K562 (cell line): ENCODE data around the gene FETUB. TPM values are rescaled to one million over a fixed set of nuclear protein-coding genes. Genes with fewer than 3 reads are reported as not detected.

Experiments used
- MGA ChIP-seq: fragments of 450-650 bp; IDR thresholded peaks from 2 replicates; pipeline ENCODE4 v1.6.1; 2016; ENCODE audit warnings: mild to moderate bottlenecking, moderate library complexity
- polyA plus RNA-seq, 8 experiments: library from polyadenylated mRNA; depleted of rRNA in 4 of 8; stranded (reverse) in 5 of 8; unstranded in 3 of 8; fragments of >200 nt; fragmentation: Nextera tagmentation in 2 of 8; fragmentation: Illumina TruSeq in 1 of 8; extraction: Ambion mirVana in 2 of 8; extraction: Trizol in 1 of 8; gene quantifications; 2 replicates each; pipeline versions ENCODE4 v1.2.1 to v1.2.3, GENCODE V29; 2011 to 2014; ENCODE audit warnings: inconsistent platforms in 1 of 8, missing spikeins in 1 of 8
- total RNA-seq, 7 experiments: library from RNA; depleted of rRNA in 6 of 7; stranded (reverse); fragments of >200 nt in 6 of 7; fragmentation: Illumina TruSeq in 2 of 7; extraction: Trizol in 2 of 7; gene quantifications; 2 replicates each; pipeline versions ENCODE4 v1.2.1 to v1.2.3, GENCODE V29; 2011 to 2021; ENCODE audit warnings: low replicate concordance in 1 of 7

FETUB gene
- total and polyA plus RNA-seq, 9 of the 15 experiments (the other 6 are each of a cell fraction or from before 2014, with no cell fraction given), result not detected

- no peak for TF ChIP-seq MGA
Measured at GRCh38 chr3:186618318-186618938, 21.8 kb upstream of the FETUB start (continued).
